Mesenchymal stem cell (in vitro differentiated cells and primary cell): Measurements from ENCODE around the gene ADRB2.

Source experiments
- DNase-seq: peaks from one replicate; pipeline ENCODE4 v3.0.0-alpha.2; 2013
- H2AFZ ChIP-seq: one replicate; pipeline ENCODE4 v1.6.1; 2013; ENCODE audit warnings: low read depth, mild to moderate bottlenecking, control low read depth, inconsistent platforms, low read length, moderate library complexity
- H2AK5ac ChIP-seq: 2 replicates; pipeline ENCODE4 v1.6.1; 2013; ENCODE audit warnings: low read length, moderate library complexity, mild to moderate bottlenecking, inconsistent platforms; ENCODE audit not compliant: severe bottlenecking
- H2BK120ac ChIP-seq: one replicate; pipeline ENCODE4 v1.6.1; 2013; ENCODE audit warnings: low read depth, mild to moderate bottlenecking, inconsistent platforms, low read length, moderate library complexity
- H2BK12ac ChIP-seq, 2 experiments: one replicate each; pipeline ENCODE4 v1.6.1; 2013; ENCODE audit warnings: inconsistent platforms in 2 of 2, low read length in 2 of 2, mild to moderate bottlenecking in 2 of 2, moderate library complexity in 2 of 2, control low read depth in 1 of 2
- H2BK15ac ChIP-seq: one replicate; pipeline ENCODE4 v1.6.1; 2013; ENCODE audit warnings: mild to moderate bottlenecking, low read depth, inconsistent platforms; ENCODE audit not compliant: poor library complexity, severe bottlenecking
- H2BK5ac ChIP-seq: 2 replicates; pipeline ENCODE4 v1.6.1; 2013; ENCODE audit warnings: low read depth, mild to moderate bottlenecking, low read length, control low read depth, inconsistent platforms; ENCODE audit not compliant: poor library complexity, severe bottlenecking
- H3K14ac ChIP-seq, 2 experiments: one replicate each; pipeline ENCODE4 v1.6.1; 2013; ENCODE audit warnings: inconsistent platforms in 2 of 2, low read length in 2 of 2, control low read depth in 1 of 2, mild to moderate bottlenecking in 1 of 2, moderate library complexity in 1 of 2
- H3K18ac ChIP-seq, 2 experiments: one replicate each; pipeline ENCODE4 v1.6.1; 2013; ENCODE audit warnings: inconsistent platforms in 2 of 2, low read length in 2 of 2, control low read depth in 1 of 2, low read depth in 1 of 2, mild to moderate bottlenecking in 1 of 2
- H3K23ac ChIP-seq, 2 experiments: one replicate each; pipeline ENCODE4 v1.6.1; 2013; ENCODE audit warnings: inconsistent platforms in 2 of 2, low read length in 2 of 2, mild to moderate bottlenecking in 2 of 2, moderate library complexity in 2 of 2, control low read depth in 1 of 2
- H3K27ac ChIP-seq: 2 replicates; pipeline ENCODE4 v1.5.1; 2013; ENCODE audit warnings: mild to moderate bottlenecking, moderate library complexity, low read length, control low read depth, inconsistent platforms; ENCODE audit not compliant: poor library complexity, severe bottlenecking
- H3K27me3 ChIP-seq, 2 experiments: 2 replicates each; pipeline versions ENCODE4 v1.6.1 to v1.7.0; 2013; ENCODE audit warnings: low read length in 2 of 2, mild to moderate bottlenecking in 2 of 2, moderate library complexity in 2 of 2, control low read depth in 1 of 2, inconsistent platforms in 1 of 2; ENCODE audit not compliant: control insufficient read depth in 1 of 2, insufficient read depth in 1 of 2
- H3K36me3 ChIP-seq, 2 experiments: 2 replicates each; pipeline versions ENCODE4 v1.6.1 to v1.7.0; 2013; ENCODE audit warnings: low read length in 2 of 2, control low read depth in 1 of 2, inconsistent platforms in 1 of 2, low read depth in 1 of 2, mild to moderate bottlenecking in 1 of 2; ENCODE audit not compliant: insufficient read depth in 2 of 2, control insufficient read depth in 1 of 2
- H3K4ac ChIP-seq, 2 experiments: one replicate each; pipeline ENCODE4 v1.6.1; 2013; ENCODE audit warnings: inconsistent platforms in 2 of 2, low read length in 2 of 2, mild to moderate bottlenecking in 2 of 2, moderate library complexity in 2 of 2, control low read depth in 1 of 2, low read depth in 1 of 2
- H3K4me1 ChIP-seq: 2 replicates; pipeline ENCODE4 v1.6.1; 2013; ENCODE audit warnings: low read depth, low read length, control low read depth; ENCODE audit not compliant: control insufficient read depth, insufficient read depth
- H3K4me2 ChIP-seq: 2 replicates; pipeline ENCODE4 v1.6.1; 2013; ENCODE audit warnings: low read length, mild to moderate bottlenecking, inconsistent platforms; ENCODE audit not compliant: poor library complexity, severe bottlenecking
- H3K4me3 ChIP-seq, 2 experiments: 2 replicates each; pipeline versions ENCODE4 v1.5.1 to v1.7.0; 2013; ENCODE audit warnings: low read length in 2 of 2, mild to moderate bottlenecking in 2 of 2, control low read depth in 1 of 2, low read depth in 1 of 2; ENCODE audit not compliant: insufficient read depth in 1 of 2
- H3K79me1 ChIP-seq: replicated peaks from 2 replicates; pipeline ENCODE4 v1.6.1; 2013; ENCODE audit warnings: mild to moderate bottlenecking, control low read depth, low read length, inconsistent platforms; ENCODE audit not compliant: poor library complexity, severe bottlenecking
- H3K9ac ChIP-seq: 2 replicates; pipeline ENCODE4 v1.7.0; 2013; ENCODE audit warnings: mild to moderate bottlenecking, low read length, moderate library complexity
- H3K9me3 ChIP-seq: 2 replicates; pipeline ENCODE4 v1.7.0; 2013; ENCODE audit warnings: mild to moderate bottlenecking, low read length; ENCODE audit not compliant: control insufficient read depth
- H4K8ac ChIP-seq: one replicate; pipeline ENCODE4 v1.6.1; 2013; ENCODE audit warnings: inconsistent platforms, mild to moderate bottlenecking, low read length, moderate library complexity
- H4K91ac ChIP-seq: one replicate; pipeline ENCODE4 v1.6.1; 2013; ENCODE audit warnings: mild to moderate bottlenecking, low read length, inconsistent platforms
- WGBS: methylation state at CpG from one replicate; pipeline ENCODE4 v1.1.7; 2013; ENCODE audit warnings: mixed read lengths; 5-methylcytosine and 5-hydroxymethylcytosine counted together

Gene ADRB2

GRCh38 chr5:148857474-148857873, 31.1 kb downstream of the ADRB2 start:
- Histone ChIP-seq H3K9me3 (no peaks in the 10 kb centered on the region), H2BK120ac (no peak overlapping the region), H3K27me3 (peaks cover 0 to 11% of the 10 kb centered on the region in 2 experiments), H3K9ac (no peak overlapping the region), H3K4me1 (peaks cover 2% of the 10 kb centered on the region), H3K79me1 (no peaks in the 10 kb centered on the region), H3K4ac (no peak overlapping the region), H2AK5ac (no peak overlapping the region), H3K4me3 (no peak overlapping the region), H3K14ac (no peak overlapping the region), H2BK12ac (no peak overlapping the region), H2BK15ac (no peak overlapping the region), H2BK5ac (no peak overlapping the region), H4K91ac (no peak overlapping the region), H3K27ac (no peak overlapping the region), H3K4me2 (no peak overlapping the region), H4K8ac (no peak overlapping the region), H2AFZ (no peak overlapping the region), H3K18ac (no peak overlapping the region), H3K23ac (no peak overlapping the region), H3K36me3 (no peaks in the 10 kb centered on the region)
- DNase-seq, result no peak
- WGBS, result 95% methylated on average over 2 of the region's 2 CpGs

DNA sequence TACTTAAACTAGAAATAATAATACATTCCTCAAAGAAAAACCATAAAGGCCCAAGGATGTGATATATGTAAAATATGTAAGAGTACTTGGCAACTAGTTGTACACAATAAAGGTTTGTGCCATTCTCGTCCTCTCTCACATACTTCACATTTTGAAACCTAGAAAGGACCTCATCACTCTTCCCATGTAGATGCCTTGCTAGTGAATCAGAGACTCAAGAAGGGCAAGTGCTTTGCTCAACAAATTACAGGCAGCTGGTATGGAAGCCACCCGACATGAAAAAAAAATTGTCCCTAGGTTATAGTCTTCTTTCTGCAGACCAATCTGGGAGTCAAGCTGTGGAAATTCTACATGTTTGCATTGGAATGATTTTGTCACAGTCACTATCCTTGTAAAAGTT, 31.7 kb downstream of the ADRB2 start:
- no peak overlapping the region for H3K18ac ChIP-seq
- no peak for DNase-seq
- H3K9ac ChIP-seq, result no peak overlapping the region
- WGBS, result 65% methylated on average over 2 of the region's 2 CpGs
- H4K91ac ChIP-seq, result no peak overlapping the region
- no peak overlapping the region for H3K27ac ChIP-seq
- no peak overlapping the region for H2BK5ac ChIP-seq
- no peak overlapping the region for H4K8ac ChIP-seq
- no peaks in the 10 kb centered on the region for H3K79me1 ChIP-seq
- H2AK5ac ChIP-seq, result no peak overlapping the region
- peaks cover 0 to 14% of the 10 kb centered on the region in 2 experiments for H3K27me3 ChIP-seq
- no peak overlapping the region for H2BK120ac ChIP-seq
- H3K4ac ChIP-seq, result no peak overlapping the region
- H3K36me3 ChIP-seq, result no peaks in the 10 kb centered on the region
- H3K4me3 ChIP-seq, result no peak overlapping the region
- no peak overlapping the region for H2BK12ac ChIP-seq
- H2AFZ ChIP-seq, result no peak overlapping the region
- H3K4me1 ChIP-seq, result peaks cover 2% of the 10 kb centered on the region
- H2BK15ac ChIP-seq, result no peak overlapping the region
- no peak overlapping the region for H3K23ac ChIP-seq
- no peaks in the 10 kb centered on the region for H3K9me3 ChIP-seq
- H3K4me2 ChIP-seq, result no peak overlapping the region
- no peak overlapping the region for H3K14ac ChIP-seq

GRCh38 chr5:148858547-148858946, 32.1 kb downstream of the ADRB2 start:
- H2AK5ac ChIP-seq, result no peak overlapping the region
- H4K91ac ChIP-seq, result no peak overlapping the region
- H4K8ac ChIP-seq, result no peak overlapping the region
- peak overlapping the region; percentile 63 for H2BK15ac ChIP-seq
- no peak overlapping the region for H3K27ac ChIP-seq
- no peak overlapping the region for H3K4ac ChIP-seq
- H2AFZ ChIP-seq, result no peak overlapping the region
- H2BK5ac ChIP-seq, result no peak overlapping the region
- no peak overlapping the region for H3K14ac ChIP-seq
- H3K79me1 ChIP-seq, result no peaks in the 10 kb centered on the region
- no peak overlapping the region for H2BK120ac ChIP-seq
- H3K4me2 ChIP-seq, result no peak overlapping the region
- no peaks in the 10 kb centered on the region for H3K36me3 ChIP-seq
- DNase-seq, result no peak
- no peak overlapping the region for H3K4me3 ChIP-seq
- H2BK12ac ChIP-seq, result no peak overlapping the region
- H3K27me3 ChIP-seq, result peaks cover 0 to 14% of the 10 kb centered on the region in 2 experiments
- H3K23ac ChIP-seq, result no peak overlapping the region
- H3K4me1 ChIP-seq, result peaks cover 2% of the 10 kb centered on the region
- no peak overlapping the region for H3K18ac ChIP-seq
- H3K9ac ChIP-seq, result no peak overlapping the region
- no peaks in the 10 kb centered on the region for H3K9me3 ChIP-seq
- WGBS, result 96% methylated on average over 6 of the region's 6 CpGs

- no peak overlapping the region for H3K4ac ChIP-seq
- H3K27ac ChIP-seq, result no peak overlapping the region
- no peak overlapping the region for H3K9ac ChIP-seq
- no peaks in the 10 kb centered on the region for H3K36me3 ChIP-seq
- WGBS, result 100% methylated on average over 2 of the region's 2 CpGs
- no peak overlapping the region for H3K14ac ChIP-seq
- no peak overlapping the region for H2AK5ac ChIP-seq
- no peak overlapping the region for H2BK120ac ChIP-seq
- H3K18ac ChIP-seq, result no peak overlapping the region
- no peak overlapping the region for H4K91ac ChIP-seq
- H3K4me2 ChIP-seq, result no peak overlapping the region
- H2BK15ac ChIP-seq, result no peak overlapping the region
- H3K9me3 ChIP-seq, result no peaks in the 10 kb centered on the region
- DNase-seq, result no peak
- peaks cover 5% of the 10 kb centered on the region for H3K4me1 ChIP-seq
- no peak overlapping the region for H2BK12ac ChIP-seq
- H3K23ac ChIP-seq, result no peak overlapping the region
- H4K8ac ChIP-seq, result no peak overlapping the region
- H2AFZ ChIP-seq, result no peak overlapping the region
- H3K27me3 ChIP-seq, result peaks cover 0 to 14% of the 10 kb centered on the region in 2 experiments
- no peak overlapping the region for H2BK5ac ChIP-seq
- no peaks in the 10 kb centered on the region for H3K79me1 ChIP-seq
- H3K4me3 ChIP-seq, result no peak overlapping the region
Observed at GRCh38 chr5:148859703-148860102, 33.3 kb downstream of the ADRB2 start.
